CD4-positive, alpha-beta T cell treated with Interleukin-4 for 1 hour (primary cell): Measurements from ENCODE around the gene SEPHS2.
A peak's percentile ranks its signal among the peaks of the same experiment; 100 is the strongest.

Source experiments
- DNase-seq, 2 donors: peaks; one replicate each; pipeline ENCODE4 v3.0.0-alpha.2; 2020 to 2022

Gene SEPHS2

GRCh38 chr16:30428055-30428454, 17.6 kb downstream of the SEPHS2 start:
- DNase-seq = no peak

- DNase-seq = no peak
These were observed 24.7 kb downstream of the SEPHS2 start for GRCh38 chr16:30421010-30421409.

- DNase-seq = no peak
These were observed 27.1 kb downstream of the SEPHS2 start for GRCh38 chr16:30418350-30419181.

GRCh38 chr16:30417529-30418349, 27.9 kb downstream of the SEPHS2 start:
- peak; percentile 91 to 92 for DNase-seq

GRCh38 chr16:30416624-30417528, 28.8 kb downstream of the SEPHS2 start:
- no peak for DNase-seq

GRCh38 chr16:30416047-30416603, 29.5 kb downstream of the SEPHS2 start:
- DNase-seq = no peak

GRCh38 chr16:30414159-30414558, 31.5 kb downstream of the SEPHS2 start:
- DNase-seq = no peak

- DNase-seq = no peak
These were observed 32.4 kb downstream of the SEPHS2 start for GRCh38 chr16:30413112-30413806.

GRCh38 chr16:30409125-30410060, 36.3 kb downstream of the SEPHS2 start:
- peak; percentile 91 to 93 for DNase-seq

GRCh38 chr16:30407804-30408534, 37.7 kb downstream of the SEPHS2 start:
- no peak for DNase-seq

- DNase-seq = peak; percentile 87 to 90
These were observed 38.4 kb downstream of the SEPHS2 start, which contains the start of gene ZNF771 for GRCh38 chr16:30407102-30407803. Gene ZNF771 (plus strand): TSS chr16:30407606. CDS start chr16:30408054, 448 bp downstream.

- DNase-seq = no peak
These were observed 38.9 kb downstream of the SEPHS2 start for GRCh38 chr16:30406795-30407101.

GRCh38 chr16:30401768-30402425, 43.8 kb downstream of the SEPHS2 start:
- DNase-seq = no peak

GRCh38 chr16:30399435-30400186, 46.1 kb downstream of the SEPHS2 start:
- DNase-seq = no peak

GRCh38 chr16:30398661-30399434, 46.8 kb downstream of the SEPHS2 start:
- no peak for DNase-seq

- DNase-seq = no peak
These were observed 47.7 kb downstream of the SEPHS2 start for GRCh38 chr16:30397776-30398660.
